Epithelial cell of esophagus (primary cell): ENCODE data around the gene RGS11.

ENCODE experiments used
- DNase-seq: peaks from one replicate; pipeline ENCODE4 v3.0.0; 2010; ENCODE audit warnings: low read depth
- H3K4me3 ChIP-seq: 2 replicates; pipeline ENCODE4 v1.5.1; 2011; ENCODE audit warnings: mild to moderate bottlenecking, low read length, control low read depth
- TF ChIP-seq, protein P1 (sequence below): IDR thresholded peaks from 2 replicates; pipeline ENCODE4 v1.5.1; 2011; ENCODE audit warnings: low read depth, mild to moderate bottlenecking, low read length, control low read depth, inconsistent platforms; ENCODE audit not compliant: insufficient read depth; ENCODE audit errors: missing control alignments

RGS11 gene

GRCh38 chr16:290015-290680, 14.4 kb upstream of the RGS11 start:
- H3K4me3 ChIP-seq, result no peak overlapping the region
- TF ChIP-seq, protein P1, sequence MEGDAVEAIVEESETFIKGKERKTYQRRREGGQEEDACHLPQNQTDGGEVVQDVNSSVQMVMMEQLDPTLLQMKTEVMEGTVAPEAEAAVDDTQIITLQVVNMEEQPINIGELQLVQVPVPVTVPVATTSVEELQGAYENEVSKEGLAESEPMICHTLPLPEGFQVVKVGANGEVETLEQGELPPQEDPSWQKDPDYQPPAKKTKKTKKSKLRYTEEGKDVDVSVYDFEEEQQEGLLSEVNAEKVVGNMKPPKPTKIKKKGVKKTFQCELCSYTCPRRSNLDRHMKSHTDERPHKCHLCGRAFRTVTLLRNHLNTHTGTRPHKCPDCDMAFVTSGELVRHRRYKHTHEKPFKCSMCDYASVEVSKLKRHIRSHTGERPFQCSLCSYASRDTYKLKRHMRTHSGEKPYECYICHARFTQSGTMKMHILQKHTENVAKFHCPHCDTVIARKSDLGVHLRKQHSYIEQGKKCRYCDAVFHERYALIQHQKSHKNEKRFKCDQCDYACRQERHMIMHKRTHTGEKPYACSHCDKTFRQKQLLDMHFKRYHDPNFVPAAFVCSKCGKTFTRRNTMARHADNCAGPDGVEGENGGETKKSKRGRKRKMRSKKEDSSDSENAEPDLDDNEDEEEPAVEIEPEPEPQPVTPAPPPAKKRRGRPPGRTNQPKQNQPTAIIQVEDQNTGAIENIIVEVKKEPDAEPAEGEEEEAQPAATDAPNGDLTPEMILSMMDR, result no peak
- no peak for DNase-seq

DNA sequence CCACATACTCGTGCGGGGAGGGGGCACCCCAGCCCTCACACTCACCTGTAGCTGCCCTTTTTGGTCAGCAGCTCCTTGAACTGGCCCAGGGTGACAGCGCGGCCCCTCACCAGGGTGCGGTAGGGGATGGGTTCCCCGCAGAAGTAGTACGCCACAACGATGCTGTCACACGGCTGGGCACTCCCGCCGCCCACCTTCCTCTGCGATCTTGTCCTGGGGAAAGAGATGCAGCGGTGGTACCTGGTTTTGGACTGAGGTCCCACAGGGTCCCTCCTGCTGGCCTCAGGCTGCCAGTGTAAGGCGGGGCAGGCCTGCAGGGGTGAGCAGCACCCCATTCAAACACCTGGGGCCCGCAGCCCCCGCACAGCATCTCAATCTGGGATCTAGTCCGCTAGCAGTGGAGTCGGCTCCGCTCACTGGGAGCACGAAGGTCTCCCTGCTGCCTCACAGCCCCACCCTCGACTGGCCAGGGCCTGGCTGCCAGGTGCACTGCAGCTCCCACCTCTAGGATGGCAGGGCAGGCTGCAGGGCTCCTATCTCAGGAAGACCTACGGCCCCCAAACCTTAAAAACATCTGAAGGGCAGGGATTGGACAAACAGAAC, 13.8 kb upstream of the RGS11 start:
- no peak overlapping the region for H3K4me3 ChIP-seq
- TF ChIP-seq, protein P1, result no peak
- DNase-seq, result no peak

GRCh38 chr16:287981-288920, 12.5 kb upstream of the RGS11 start:
- no peak overlapping the region for H3K4me3 ChIP-seq
- TF ChIP-seq, protein P1, result no peak
- DNase-seq, result no peak

DNA sequence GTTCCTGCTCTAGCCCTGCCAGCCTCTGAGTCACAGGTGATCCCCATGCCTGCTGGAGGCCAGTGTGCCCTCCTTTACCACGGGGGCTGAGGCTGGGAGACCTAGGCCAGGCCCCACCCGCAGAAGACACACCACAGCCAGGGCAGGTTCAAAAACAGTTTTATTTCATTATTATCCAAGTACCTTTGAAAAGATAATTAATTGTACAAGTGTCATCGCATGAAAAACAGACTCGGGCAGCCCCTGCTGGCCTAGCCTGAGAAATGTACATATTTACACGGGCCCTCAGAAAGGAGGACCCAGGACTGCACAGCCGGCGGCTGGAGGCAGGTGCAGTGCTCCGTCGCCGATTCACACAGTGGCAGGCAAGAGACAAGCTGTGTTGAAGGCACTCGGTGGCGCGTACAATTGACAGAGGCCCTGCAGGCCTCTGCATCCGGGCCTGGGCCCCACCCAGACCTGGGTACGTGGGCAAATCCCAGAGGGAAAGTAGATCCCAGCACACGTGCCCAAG, 11.6 kb upstream of the RGS11 start:
- DNase-seq, result no peak
- H3K4me3 ChIP-seq, result no peak overlapping the region
- TF ChIP-seq, protein P1, result no peak

GRCh38 chr16:286491-287297, 10.9 kb upstream of the RGS11 start:
- TF ChIP-seq, protein P1, result no peak
- DNase-seq, result no peak
- no peak overlapping the region for H3K4me3 ChIP-seq
